ENCODE data around the gene CCNA2. TPM values are rescaled to one million over a fixed set of nuclear protein-coding genes. Genes with fewer than 3 reads are reported as not detected.

CCNA2 gene
- polyA plus RNA-seq, 3 donors = 0.20 to 0.23 TPM; not detected in 1

GRCh38 chr4:121788896-121789295 is 34.8 kb downstream of the CCNA2 start:
- Histone ChIP-seq H3K27me3 (ENCODE audit: control insufficient read depth in 2 of 2, insufficient read depth in 2 of 2, low read length in 2 of 2) (peaks cover 0 to 4% of the 10 kb centered on the region in 2 donors), H2AFZ (ENCODE audit: insufficient read depth, low read depth, low read length, poor library complexity, severe bottlenecking) (no peak overlapping the region), H4K20me1 (ENCODE audit: insufficient read depth, low read length) (no peaks in the 10 kb centered on the region), H3K27ac (ENCODE audit: low read depth in 1 of 2, low read length in 2 of 2) (no peak overlapping the region), H3K4me3 (replicated peaks in 1 of 3; ENCODE audit: low read depth in 2 of 3, low read length in 3 of 3) (no peak overlapping the region), H3K4me2 (replicated peaks; ENCODE audit: extremely low read depth, low read length, poor library complexity, severe bottlenecking) (no peak overlapping the region), H3K79me2 (ENCODE audit: insufficient read depth, low read length) (no peaks in the 10 kb centered on the region), H3K36me3 (replicated peaks in 1 of 2; ENCODE audit: control insufficient read depth in 1 of 2, insufficient read depth in 2 of 2, low read length in 2 of 2) (no peaks in the 10 kb centered on the region), H3K9ac (ENCODE audit: insufficient read depth, low read length, poor library complexity, severe bottlenecking) (no peak overlapping the region), H3K4me1 (ENCODE audit: control insufficient read depth in 1 of 2, insufficient read depth in 2 of 2, low read length in 2 of 2) (no peaks in the 10 kb centered on the region), H3K9me3 (replicated peaks in 1 of 2; ENCODE audit: control insufficient read depth in 1 of 2, insufficient read depth in 1 of 2, low read length in 2 of 2) (peaks cover 3 to 5% of the 10 kb centered on the region in 2 donors)
- no peak overlapping the region for H3K4me3 Mint-ChIP-seq
- no CpG with 5 or more reads among the region's 2 CpGs for WGBS (ENCODE audit: insufficient coverage)
- DNase-seq = no peak
- peaks cover 0 to 12% (median 6%) of the 10 kb centered on the region in 7 donors for H3K9me3 Mint-ChIP-seq
- intact Hi-C loops (cut with micrococcal nuclease) = no loop called here
- no peak overlapping the region for H3K27ac Mint-ChIP-seq
- no peak for TF ChIP-seq CTCF (IDR thresholded peaks at IDR 0.05)
- peaks cover 2 to 15% (median 12%) of the 10 kb centered on the region in 3 donors for H3K27me3 Mint-ChIP-seq (ENCODE audit: low read depth in 3 of 3)
- no peaks in the 10 kb centered on the region for H3K4me1 Mint-ChIP-seq
- H3K36me3 Mint-ChIP-seq = no peaks in the 10 kb centered on the region

GRCh38 chr4:121786221-121786620 is 37.5 kb downstream of the CCNA2 start:
- H3K4me1 ChIP-seq (ENCODE audit: control insufficient read depth in 1 of 2, insufficient read depth in 2 of 2, low read length in 2 of 2) = no peaks in the 10 kb centered on the region
- peaks cover 3 to 5% of the 10 kb centered on the region in 2 donors for H3K9me3 ChIP-seq (replicated peaks in 1 of 2; ENCODE audit: control insufficient read depth in 1 of 2, insufficient read depth in 1 of 2, low read length in 2 of 2)
- intact Hi-C loops (cut with micrococcal nuclease) = no loop called here
- Mint-ChIP-seq H3K36me3 (no peaks in the 10 kb centered on the region), H3K9me3 (peaks cover 0 to 12% (median 6%) of the 10 kb centered on the region in 7 donors), H3K4me3 (no peak overlapping the region), H3K27me3 (ENCODE audit: low read depth in 3 of 3) (peaks cover 4 to 19% (median 12%) of the 10 kb centered on the region in 3 donors), H3K4me1 (peaks cover 3% of the 10 kb centered on the region), H3K27ac (no peak overlapping the region)
- no peak overlapping the region for H3K4me2 ChIP-seq (replicated peaks; ENCODE audit: extremely low read depth, low read length, poor library complexity, severe bottlenecking)
- no peak overlapping the region for H3K27ac ChIP-seq (ENCODE audit: low read depth in 1 of 2, low read length in 2 of 2)
- no peak for DNase-seq
- no peak overlapping the region for H2AFZ ChIP-seq (ENCODE audit: insufficient read depth, low read depth, low read length, poor library complexity, severe bottlenecking)
- no peak overlapping the region for H3K4me3 ChIP-seq (replicated peaks in 1 of 3; ENCODE audit: low read depth in 2 of 3, low read length in 3 of 3)
- no peaks in the 10 kb centered on the region for H4K20me1 ChIP-seq (ENCODE audit: insufficient read depth, low read length)
- no peak overlapping the region for H3K9ac ChIP-seq (ENCODE audit: insufficient read depth, low read length, poor library complexity, severe bottlenecking)
- TF ChIP-seq CTCF (IDR thresholded peaks at IDR 0.05) = no peak
- no CpG with 5 or more reads among the region's 2 CpGs for WGBS (ENCODE audit: insufficient coverage)
- H3K27me3 ChIP-seq (ENCODE audit: control insufficient read depth in 2 of 2, insufficient read depth in 2 of 2, low read length in 2 of 2) = peaks cover 0 to 6% of the 10 kb centered on the region in 2 donors
- no peaks in the 10 kb centered on the region for H3K79me2 ChIP-seq (ENCODE audit: insufficient read depth, low read length)
- no peaks in the 10 kb centered on the region for H3K36me3 ChIP-seq (replicated peaks in 1 of 2; ENCODE audit: control insufficient read depth in 1 of 2, insufficient read depth in 2 of 2, low read length in 2 of 2)
